GM12878 (cell line): ENCODE results near the gene CCDC137.

Source experiments
- BRCA1 ChIP-seq: IDR thresholded peaks from 2 replicates; pipeline ENCODE4 v1.6.1; 2011; ENCODE audit warnings: low read depth, low read length, improper control_type of control experiment
- CEBPB ChIP-seq, 2 experiments: fragments of 150-350 bp in 1 of 2; IDR thresholded peaks; 2 replicates each; pipeline ENCODE4 v1.6.1; 2012 to 2014; ENCODE audit warnings: low read depth in 2 of 2, low read length in 2 of 2, borderline replicate concordance in 1 of 2, inconsistent platforms in 1 of 2
- EP300 ChIP-seq, 2 experiments: fragments of 150-350 bp in 1 of 2; IDR thresholded peaks; 2 replicates each; pipeline ENCODE4 v1.6.1; 2011 to 2012; ENCODE audit warnings: low read depth in 2 of 2, low read length in 2 of 2, borderline replicate concordance in 1 of 2, improper control_type of control experiment in 1 of 2, inconsistent platforms in 1 of 2; ENCODE audit not compliant: control insufficient read depth in 1 of 2
- EZH2 ChIP-seq: IDR thresholded peaks from 2 replicates; pipeline ENCODE4 v1.6.1; 2012; ENCODE audit warnings: low read depth, mild to moderate bottlenecking, control low read depth, inconsistent platforms, low read length, borderline replicate concordance; ENCODE audit not compliant: control insufficient read depth
- FOS ChIP-seq: IDR thresholded peaks from 3 replicates; pipeline ENCODE4 v1.6.1; 2011; ENCODE audit warnings: borderline replicate concordance; ENCODE audit not compliant: insufficient read length; ENCODE audit errors: extremely low read depth
- JUND ChIP-seq: IDR thresholded peaks from 2 replicates; pipeline ENCODE4 v1.6.1; 2012; ENCODE audit warnings: low read depth, mild to moderate bottlenecking, low read length, improper control_type of control experiment, moderate library complexity
- NFYB ChIP-seq: IDR thresholded peaks from 2 replicates; pipeline ENCODE4 v1.6.1; 2011; ENCODE audit warnings: low read depth, mild to moderate bottlenecking, low read length, improper control_type of control experiment, moderate library complexity; ENCODE audit not compliant: insufficient read depth
- PBX3 ChIP-seq: IDR thresholded peaks from 2 replicates; pipeline ENCODE4 v1.6.1; 2011; ENCODE audit warnings: mild to moderate bottlenecking, low read depth, low read length, moderate library complexity; ENCODE audit not compliant: insufficient replicate concordance
- POLR2A ChIP-seq: IDR thresholded peaks from 2 replicates; pipeline ENCODE4 v1.6.1; 2011; ENCODE audit warnings: low read depth, mild to moderate bottlenecking, low read length
- POLR2AphosphoS5 ChIP-seq: IDR thresholded peaks from 2 replicates; pipeline ENCODE4 v1.6.1; 2011; ENCODE audit warnings: mild to moderate bottlenecking, low read length, inconsistent platforms
- SMAD5 ChIP-seq: IDR thresholded peaks from 2 replicates; pipeline ENCODE4 v1.6.1; 2016; ENCODE audit warnings: antibody characterized with exemption, low read depth
- SP1 ChIP-seq: IDR thresholded peaks from one replicate; pipeline ENCODE4 v1.6.1; 2011; ENCODE audit warnings: low read depth, low read length
- SREBF2 ChIP-seq: IDR thresholded peaks from 2 replicates; pipeline ENCODE4 v1.6.1; 2012; ENCODE audit warnings: mild to moderate bottlenecking, low read length
- TF ChIP-seq, protein P1 (sequence below), 3 experiments: IDR thresholded peaks in 2 of 3; conservative IDR thresholded peaks in 1 of 3; 2 replicates each; pipeline ENCODE4 v1.5.1; 2011; ENCODE audit warnings: low read depth in 3 of 3, low read length in 3 of 3, mild to moderate bottlenecking in 3 of 3, control low read depth in 2 of 3, moderate library complexity in 2 of 3, inconsistent platforms in 1 of 3, mixed read lengths in 1 of 3; ENCODE audit not compliant: control insufficient read depth in 2 of 3, insufficient read depth in 1 of 3; ENCODE audit errors: extremely low read depth in 1 of 3

GRCh38 chr17:81662002-81662401, 4.5 kb upstream of the CCDC137 start:
- TF ChIP-seq, protein P1, sequence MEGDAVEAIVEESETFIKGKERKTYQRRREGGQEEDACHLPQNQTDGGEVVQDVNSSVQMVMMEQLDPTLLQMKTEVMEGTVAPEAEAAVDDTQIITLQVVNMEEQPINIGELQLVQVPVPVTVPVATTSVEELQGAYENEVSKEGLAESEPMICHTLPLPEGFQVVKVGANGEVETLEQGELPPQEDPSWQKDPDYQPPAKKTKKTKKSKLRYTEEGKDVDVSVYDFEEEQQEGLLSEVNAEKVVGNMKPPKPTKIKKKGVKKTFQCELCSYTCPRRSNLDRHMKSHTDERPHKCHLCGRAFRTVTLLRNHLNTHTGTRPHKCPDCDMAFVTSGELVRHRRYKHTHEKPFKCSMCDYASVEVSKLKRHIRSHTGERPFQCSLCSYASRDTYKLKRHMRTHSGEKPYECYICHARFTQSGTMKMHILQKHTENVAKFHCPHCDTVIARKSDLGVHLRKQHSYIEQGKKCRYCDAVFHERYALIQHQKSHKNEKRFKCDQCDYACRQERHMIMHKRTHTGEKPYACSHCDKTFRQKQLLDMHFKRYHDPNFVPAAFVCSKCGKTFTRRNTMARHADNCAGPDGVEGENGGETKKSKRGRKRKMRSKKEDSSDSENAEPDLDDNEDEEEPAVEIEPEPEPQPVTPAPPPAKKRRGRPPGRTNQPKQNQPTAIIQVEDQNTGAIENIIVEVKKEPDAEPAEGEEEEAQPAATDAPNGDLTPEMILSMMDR (IDR thresholded peaks at IDR 0.05 in 2 of 3, conservative IDR thresholded peaks at IDR 0.05 in 1 of 3; ENCODE audit: control insufficient read depth in 2 of 3, extremely low read depth in 1 of 3, insufficient read depth in 1 of 3, low read depth in 3 of 3, low read length in 3 of 3): no peak
- TF ChIP-seq EZH2 (no peak), JUND (no peak), SMAD5 (no peak), SP1 (no peak), POLR2A (no peak), BRCA1 (no peak), SREBF2 (no peak), PBX3 (no peak), NFYB (no peak), FOS (no peak), POLR2AphosphoS5 (no peak), EP300 (IDR thresholded peaks at IDR 0.05; ENCODE audit: borderline replicate concordance in 1 of 2, control insufficient read depth in 1 of 2, low read depth in 2 of 2, low read length in 2 of 2) (no peak), CEBPB (IDR thresholded peaks at IDR 0.05; ENCODE audit: borderline replicate concordance in 1 of 2, low read depth in 2 of 2, low read length in 2 of 2) (no peak)
